ENCODE data around the gene AIDA.
"Not testable (repeated sequence)": the region's sequence is repeated elsewhere in the genome, so short reads cannot be mapped to it uniquely, and the experiment has no call there.

Gene AIDA

DNA sequence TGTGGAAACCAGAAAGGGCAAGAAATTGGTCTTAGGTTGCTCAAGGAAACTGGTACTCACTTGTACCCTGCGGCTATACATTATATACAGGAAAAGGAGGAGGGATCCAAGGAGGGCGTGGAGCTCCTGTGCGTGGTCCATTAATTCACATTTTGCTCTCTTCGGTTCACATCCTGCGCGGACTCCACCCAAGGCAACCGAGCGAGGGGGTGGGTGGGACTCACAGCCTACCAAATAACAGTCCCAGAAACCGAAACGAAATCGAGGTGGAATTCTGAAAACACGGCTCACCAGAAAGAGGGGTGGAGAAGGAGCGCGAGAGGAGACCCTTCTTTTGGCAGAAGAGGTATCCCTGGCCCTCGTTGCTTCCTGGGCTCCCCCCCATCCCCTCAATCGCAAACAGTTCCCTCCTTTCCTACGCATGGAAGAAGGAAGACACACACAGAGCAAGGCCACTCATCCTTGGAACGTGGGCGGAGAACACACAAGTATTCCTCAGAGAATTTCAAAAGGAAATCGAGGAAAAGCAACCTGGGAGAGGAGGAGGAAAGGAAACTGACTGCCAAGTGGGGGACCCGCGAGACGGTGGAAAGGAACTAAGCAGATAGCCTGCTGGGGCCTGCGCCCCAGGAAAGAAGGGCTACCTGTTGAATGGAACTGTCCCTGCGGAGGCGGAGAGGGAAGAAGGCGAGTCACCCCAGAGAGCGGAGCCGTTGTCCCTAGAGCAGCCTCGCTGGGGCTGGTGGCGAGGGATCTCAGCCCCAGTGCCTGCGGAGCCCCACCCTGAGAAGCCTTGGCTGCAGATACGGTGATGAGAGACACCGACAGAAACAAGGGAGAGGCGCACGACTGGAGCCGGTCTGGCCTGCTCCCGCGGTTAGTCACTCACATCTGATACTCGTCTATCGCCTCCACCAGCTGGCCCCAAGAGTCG, 705 bp downstream of the AIDA start:
- DNase-seq, result peak; percentile 30 to 35

DNA sequence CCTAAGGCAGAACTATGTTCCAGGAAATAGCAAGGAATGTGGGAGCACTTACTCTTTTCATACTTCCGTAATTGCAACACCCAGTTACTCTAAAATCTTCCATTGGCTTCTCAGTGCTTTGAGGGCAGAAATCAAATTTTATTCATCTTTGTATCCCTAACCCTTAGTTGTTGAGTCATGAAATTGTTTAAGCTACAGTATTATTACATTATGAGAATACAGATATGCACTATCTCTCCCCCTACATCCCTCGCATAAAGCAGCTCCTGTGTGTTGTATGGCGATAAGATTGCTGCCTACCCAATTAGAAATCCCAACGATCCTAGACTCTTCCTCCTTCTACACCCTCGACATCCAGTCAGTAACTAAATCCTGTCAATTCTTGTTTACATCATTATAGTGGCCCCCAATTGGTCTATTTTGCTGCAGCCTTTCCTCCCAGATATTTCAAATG, 2.6 kb downstream of the AIDA start:
- DNase-seq, result no peak

DNA sequence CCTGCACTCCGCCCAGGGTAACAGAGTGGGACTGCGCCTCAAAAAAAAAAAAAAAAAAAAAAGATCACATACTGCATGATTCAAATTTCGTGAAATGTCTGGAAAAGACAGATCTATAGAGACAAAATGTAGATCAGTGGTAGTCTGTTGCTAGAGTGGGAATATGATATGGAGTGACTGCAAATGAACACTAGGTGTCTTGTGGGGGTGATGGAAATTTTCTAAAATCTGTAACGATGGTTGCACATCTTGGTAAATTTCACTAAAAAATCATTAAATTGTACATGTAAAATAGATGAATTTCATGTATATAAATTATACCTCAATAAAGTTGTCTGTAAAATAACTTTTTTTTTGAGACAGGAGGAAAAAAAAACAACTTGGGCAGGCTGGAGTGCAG, 5.5 kb downstream of the AIDA start:
- DNase-seq, result no peak

DNA sequence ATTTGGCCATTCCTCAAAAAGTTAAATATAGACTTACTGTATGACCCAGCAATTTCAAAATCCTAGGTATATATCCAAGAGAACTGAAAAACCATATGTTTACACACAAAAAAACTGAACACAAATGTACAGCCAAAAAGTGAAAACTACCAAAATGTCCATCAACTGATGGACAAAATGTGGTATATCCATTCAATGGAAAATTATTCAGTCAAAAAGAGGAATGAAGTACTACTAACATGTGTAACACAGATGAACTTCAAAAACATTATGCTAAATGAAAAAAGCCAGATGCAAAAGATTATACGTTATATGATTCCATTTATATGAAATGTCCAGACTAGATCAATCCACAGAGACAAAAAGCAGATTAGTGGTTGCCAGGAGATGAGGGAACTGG, 8.0 kb downstream of the AIDA start:
- DNase-seq, result no peak

DNA sequence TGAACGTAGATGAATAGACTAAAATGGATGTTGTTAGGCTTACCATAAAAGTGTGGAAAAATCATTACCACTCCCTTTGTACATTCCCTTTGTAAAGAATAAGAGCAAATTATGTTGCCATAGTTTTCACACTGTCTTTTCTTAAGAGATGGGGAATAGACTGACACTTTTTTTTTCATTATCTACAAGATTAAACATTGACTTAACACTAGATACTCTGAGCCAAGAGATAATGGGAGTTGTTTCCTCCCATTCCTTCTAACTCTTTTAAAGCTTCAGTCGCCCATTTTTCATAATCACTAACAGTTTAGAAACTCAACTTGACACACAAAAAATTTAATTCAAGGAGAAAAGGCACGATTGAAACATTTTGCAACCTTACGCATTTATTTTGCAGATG, 10.1 kb downstream of the AIDA start:
- DNase-seq, result no peak

DNA sequence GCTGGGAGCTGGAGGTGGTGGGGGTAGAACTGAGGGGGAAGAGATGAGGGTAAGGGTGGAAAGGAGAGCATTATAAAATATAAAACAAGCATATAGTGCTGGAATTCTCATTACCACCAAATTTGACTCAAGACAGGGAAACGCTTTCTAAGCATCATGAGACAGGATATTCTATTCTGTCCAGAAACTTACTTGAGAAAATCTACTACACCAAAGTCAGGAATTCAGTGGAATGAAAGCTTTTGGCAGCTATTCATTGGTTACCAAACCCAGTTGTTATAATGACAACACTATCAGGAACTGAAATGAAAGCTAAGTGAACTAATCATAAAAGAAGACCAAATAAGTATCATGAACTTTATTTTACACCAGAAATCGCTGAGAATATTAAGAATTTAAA, 14.5 kb downstream of the AIDA start:
- no peak for DNase-seq

DNA sequence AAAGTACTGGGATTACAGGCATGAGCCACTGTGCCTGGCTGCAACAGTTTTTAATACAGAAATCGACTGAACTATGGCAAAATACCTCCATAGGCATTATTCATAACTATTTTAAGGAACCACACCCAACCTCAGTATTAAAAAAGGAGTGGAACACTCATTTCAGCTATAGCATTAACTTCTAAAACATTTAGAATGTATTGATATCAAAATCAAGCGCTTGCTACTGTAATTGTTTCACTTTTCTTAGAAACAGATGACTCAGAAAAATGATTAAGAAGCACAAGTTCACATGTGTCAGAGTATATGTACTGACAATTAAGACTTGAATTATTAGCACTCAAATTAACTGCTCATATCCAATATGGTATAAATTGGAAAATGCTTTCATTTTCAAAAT, 15.1 kb downstream of the AIDA start:
- no peak for DNase-seq

DNA sequence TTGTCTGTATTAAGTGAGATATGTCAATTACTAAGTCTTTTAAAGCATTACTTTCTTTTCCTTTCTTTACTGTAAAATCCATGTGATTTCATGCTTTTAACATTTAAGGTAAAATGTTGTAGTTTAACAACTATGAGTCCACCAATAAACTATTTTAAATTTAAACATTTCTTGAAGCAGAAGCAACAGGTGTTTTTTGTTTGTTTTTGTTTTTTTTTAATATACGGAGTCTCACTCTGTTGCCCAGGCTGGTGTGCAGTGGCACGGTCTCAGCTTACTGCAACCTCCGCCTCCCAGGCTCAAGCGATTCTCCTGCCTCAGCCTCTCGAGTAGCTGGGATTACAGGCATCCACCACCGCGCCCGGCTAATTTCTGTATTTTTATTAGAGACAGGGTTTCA, 15.6 kb downstream of the AIDA start:
- DNase-seq, result no peak

DNA sequence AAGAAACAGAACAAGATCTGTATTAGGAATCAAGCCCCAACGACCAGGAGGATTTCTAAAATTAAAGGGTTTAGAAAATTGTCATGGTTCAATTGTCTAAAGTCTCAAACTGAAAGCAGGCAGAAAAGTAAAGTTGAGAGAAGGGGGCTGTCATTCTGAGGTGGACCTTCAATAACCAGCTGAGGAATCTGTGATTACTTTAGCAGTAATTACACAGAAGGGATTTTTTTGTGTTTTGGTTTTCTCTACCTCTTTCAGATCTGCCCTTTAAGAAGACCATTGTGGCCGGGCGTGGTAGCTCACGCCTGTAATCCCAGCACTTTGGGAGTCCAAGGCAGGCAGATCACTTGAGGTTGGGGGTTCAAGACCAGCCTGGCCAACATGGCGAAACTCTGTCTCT, 17.4 kb downstream of the AIDA start:
- no peak for DNase-seq

DNA sequence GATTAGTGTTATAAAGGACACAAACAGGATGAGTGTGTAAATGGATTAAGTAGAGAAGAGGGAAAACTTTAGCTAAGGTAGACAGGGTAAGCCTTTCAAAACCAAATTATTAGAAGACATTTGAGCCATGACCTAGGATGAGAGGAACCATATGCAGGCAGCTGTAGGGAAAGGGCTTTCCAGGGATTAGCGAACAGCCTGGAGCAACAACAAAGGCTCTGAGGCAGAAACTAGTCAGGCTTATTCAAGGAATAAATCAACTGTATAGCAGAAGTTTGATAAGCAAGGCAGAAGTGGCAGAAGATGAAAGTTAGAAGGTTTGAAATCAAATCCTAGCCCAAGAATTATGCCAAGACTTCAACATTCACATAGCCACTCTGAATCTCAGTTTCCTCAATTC, 21.3 kb downstream of the AIDA start:
- no peak for DNase-seq

DNA sequence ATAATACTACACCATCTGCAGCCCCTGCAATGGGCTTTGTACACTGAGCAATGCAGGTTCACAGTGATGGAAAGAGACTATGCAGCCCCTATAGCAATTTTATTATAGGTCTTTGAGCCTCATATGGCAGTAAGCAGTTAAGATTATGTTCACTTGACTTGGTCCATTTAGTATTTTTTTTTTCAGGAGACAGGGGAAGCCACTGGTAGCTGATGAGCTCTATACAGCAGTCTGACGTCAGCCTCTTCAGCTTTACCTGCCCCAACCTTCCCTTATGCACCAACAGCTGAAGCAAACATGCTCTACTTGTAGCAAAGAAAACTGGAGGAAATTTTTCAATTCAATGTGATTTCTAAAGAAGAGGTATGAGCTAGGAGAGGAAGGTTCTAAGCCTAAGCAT, 32.2 kb downstream of the AIDA start:
- no peak for DNase-seq

DNA sequence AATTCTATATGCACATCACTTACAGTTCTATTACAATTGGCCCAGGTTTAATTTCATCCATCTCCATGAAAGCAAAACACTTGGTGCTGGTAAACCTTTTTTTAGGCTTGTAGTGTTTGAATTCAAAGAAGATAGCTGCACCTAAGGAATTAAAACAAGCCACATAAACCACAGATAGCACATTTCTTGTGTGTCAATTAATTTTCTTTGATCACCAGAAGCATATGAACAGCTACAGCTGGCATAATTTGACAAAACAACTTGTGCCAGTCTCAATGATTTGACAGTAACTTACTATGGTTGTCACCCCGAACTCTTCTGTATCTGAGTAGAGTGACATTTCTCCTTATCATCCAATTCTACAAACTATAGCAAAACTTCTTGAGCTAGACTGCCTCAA, 42.2 kb downstream of the AIDA start:
- no peak for DNase-seq

DNA sequence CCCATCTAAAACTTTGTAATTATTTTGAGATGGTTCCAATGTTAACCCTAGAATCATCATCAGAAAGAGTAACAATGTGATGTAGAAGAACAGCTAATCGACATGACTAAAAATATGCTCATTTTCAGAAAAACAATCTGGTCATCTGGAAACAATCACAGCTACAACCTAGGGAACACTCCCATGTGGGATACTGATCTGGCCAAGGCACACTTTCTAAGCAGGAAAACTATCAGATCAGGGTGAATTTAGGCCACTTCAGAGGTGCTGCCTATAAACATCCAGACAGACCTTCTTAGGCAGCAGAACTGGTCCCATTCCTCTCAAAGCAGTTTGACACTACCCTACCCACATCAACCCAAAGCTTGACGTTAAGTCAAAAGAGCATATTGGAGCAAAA, 43.2 kb downstream of the AIDA start:
- not testable (repeated sequence) for DNase-seq

DNA sequence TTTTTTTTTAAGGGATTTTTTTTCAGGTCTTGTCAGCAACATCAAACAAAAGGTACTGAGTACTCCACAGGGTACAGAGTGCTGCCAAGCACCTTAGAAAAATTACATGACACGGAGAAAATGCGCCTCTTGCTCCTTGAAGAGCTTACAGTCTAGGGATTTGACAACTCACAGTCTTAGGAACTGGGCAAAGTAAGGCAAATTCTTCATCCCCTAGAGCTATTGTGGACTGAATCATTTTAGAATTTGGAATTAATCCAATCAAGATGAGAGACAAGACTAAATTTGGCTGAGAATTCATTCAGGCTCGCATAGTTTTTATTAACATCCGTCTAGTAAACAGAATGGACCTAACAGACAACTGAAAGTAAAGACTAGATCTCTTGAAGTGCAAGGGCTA, 44.1 kb downstream of the AIDA start:
- not testable (repeated sequence) for DNase-seq

DNA sequence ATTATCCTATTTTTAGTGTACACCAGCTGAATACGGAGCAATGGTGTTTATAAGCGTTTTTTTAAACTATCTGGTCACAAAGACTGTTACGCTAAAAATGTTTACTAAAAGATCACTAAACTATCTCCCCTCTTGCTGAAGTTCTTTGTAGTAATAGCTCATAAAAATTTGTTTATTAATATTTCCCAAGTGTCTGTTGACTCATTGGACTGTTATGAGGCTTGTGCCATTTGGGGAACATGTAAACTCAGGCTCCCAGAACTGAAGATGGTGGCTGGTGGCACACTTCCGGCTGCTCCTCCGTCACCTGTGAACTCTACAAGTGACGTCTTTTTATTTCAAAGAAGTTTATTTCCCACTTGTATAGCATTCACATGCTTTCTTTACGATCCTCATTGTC, 46.3 kb downstream of the AIDA start:
- no peak for DNase-seq

DNA sequence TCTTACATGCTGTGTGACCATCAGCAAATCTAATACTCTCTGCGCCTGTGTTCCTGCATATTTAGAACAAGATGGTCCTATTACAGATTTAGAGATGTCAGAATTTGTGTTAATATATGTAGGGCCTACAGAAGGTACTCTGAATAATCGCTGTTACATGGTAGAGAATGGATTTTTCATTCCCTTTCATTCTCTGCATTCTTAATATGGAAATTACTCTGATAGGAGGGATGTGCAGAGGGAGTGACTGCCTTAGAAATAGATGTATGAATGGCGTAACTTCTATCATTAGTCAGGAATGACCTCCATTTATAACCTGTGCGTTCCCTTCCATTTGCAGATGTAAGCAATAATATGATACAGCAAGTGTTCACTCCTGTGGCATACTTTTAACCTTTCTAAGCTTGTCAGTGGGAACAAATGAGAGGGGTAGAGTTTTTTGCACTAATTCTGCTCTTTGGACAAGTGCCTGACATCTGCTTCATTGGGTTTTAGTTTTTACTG, 48.8 kb downstream of the AIDA start:
- DNase-seq, result no peak

DNA sequence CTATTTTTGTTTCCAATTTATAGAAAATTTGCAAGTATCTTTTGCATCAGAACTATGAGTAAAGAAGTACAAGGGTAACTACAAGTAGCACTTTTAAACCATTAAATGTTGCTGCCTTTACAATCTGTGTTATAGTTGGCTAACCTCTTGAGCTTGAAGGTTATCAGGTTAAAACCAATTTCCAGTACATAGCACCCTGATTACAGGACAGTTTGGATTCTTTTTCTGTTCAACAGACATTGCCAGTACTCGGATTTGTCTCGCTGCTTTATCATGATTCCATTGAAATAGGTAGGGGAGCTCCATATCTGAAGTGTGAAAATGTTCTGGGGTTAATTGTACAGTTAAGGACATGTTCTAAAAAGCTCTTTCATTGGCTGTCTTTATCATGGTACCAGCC, 54.4 kb downstream of the AIDA start:
- no peak for DNase-seq

DNA sequence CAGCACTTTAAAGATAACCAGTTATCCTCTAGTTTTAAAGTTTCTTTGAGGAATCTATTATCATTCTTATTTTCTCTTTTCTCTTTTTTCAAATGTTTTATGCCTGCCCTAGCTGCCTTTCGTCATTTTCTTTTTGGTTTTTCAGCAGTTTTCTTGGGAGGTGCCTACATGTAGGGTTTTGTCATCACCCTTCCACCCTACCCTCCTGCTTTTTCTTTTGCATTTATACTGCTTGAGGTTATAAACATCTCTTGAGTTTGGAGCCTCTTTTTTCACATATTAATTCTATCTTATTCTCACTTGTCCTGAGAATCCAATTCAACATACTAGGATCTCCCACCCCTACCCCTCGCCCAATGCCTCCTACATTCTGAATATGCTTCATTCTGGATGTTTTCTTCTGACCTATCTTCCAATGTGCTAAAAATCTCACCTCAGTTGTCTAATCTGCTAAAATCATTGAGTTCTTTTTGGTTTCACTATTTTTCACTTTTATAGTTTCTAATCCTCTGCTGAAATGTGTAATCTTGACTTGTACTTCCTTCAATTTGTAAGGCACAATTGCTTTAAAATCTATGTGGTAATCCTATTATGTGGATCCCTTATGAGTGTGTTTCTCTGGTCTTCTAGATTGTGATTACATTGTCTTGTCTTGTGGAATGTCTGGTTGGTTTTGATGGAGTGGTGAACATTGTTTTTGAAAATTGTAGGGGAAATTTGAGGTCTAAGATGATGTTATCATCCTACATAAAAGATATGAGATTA, 55.7 kb downstream of the AIDA start:
- no peak for DNase-seq

DNA sequence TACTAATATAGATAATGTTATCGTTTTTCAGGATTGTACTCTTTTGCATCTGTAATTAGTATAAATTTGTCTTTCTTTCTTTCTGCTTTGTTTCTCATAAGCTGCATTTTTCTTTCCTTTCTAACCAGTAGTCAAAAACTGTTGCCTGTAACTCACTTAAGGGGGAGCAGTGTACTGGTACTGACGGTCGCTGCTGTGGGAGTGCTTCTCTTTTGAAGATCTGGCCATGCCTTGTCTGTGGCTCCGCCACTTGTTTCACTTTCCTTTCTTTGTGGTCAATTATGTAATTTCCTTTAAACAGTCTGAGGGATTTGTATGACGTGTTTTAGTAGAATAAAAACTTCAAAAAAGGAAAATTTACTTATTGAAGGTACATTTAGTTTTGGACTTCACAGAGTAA, 57.4 kb downstream of the AIDA start:
- peak; percentile 28 to 40 for DNase-seq

DNA sequence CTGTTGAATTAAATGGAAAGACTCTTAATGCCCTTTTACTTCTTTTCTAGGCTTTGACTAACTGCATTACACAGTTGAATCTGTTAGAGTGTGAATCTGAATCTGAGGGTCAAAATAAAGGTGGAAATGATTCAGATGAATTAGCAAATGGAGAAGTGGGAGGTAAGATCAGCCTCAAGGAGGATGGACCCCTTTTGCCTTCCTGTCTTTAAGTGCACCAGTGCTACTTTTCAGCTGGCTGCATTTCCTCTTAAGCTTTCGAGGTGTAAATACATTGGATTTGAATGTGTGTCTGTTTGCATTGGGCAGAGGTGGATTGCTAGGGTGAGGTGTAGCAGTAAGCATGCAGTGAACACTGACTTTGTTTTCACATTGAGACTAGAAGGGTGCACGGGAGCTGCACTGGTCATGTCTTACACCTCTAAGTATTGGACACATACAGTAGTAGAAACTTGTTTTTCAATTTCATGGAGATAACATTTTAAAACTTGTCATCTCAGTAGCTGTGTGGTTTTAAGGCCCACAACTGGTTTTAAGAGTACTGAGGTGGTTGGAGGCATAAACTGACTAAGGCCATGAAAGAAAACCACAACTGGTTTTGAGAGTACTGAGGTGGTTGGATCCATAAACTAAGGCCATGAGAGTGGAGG, 59.0 kb downstream of the AIDA start:
- DNase-seq, result peak in 1 of 2 donors; percentile 10

DNA sequence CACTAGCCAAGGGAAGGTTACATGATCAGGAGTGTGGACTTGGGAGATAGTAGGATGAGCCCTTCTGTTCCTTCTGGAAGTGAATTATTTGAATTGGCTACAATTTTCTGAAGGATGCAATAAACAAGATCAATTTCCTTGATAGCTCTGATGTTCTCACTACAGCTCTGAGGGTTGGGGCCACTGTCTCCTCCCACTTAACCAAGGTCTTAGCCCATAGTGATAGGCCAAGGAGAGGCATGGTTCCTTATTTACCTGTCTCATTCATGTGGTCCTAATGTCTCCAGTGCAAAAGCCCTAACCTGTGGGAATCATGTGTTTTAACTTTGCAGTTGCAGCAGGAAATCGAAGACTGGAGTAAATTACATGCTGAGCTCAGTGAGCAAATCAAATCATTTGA, 59.6 kb downstream of the AIDA start:
- DNase-seq, result no peak

DNA sequence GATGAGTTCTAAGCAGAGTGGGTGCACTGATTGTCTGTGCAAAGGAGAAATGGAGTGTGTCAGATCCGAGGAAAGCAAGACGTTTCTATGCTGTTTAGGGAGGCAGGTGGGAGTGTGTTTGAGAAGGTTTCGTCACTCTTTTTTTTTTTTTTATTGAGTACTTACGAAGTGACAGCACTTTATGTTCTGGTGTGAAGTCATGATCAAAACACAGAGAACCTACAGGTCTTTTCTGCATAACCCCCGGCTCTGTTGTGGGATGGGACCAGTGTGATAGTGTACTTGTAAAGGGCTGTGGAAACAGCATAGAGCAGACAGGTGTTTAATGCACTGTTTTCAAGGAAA, 67.7 kb downstream of the AIDA start:
- no peak for DNase-seq

DNA sequence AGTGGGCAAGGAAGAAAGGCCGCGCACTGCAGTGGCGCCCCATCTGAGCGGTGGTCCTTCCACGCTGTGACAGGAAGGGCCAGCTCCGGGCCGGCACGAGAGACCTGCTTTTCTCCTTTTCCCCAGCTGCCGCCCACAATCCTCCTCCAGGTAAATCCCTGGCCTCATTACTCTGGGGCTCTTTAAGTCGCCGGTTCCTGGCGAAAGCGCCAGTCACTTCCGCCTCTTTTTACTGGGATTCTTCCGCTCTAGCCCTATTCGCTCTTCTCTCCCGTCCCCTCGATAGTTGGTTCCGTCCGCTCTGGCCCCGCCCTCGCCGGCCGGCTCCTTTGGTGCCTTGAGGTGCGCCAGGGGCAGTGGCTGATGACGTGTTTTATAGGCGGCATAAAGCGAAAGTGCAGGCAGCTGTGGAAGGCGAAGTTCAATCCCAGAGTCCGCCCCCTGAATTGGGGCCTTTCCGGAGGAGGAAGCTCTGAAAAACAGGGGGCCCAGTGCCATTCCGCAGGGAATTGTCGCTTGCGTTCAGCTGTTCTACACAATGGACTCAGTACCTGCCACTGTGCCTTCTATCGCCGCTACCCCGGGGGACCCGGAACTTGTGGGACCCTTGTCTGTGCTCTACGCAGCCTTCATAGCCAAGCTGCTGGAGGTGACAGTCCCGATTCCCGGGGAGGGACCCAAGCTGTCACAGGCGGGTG, 68.2 kb downstream of the AIDA start:
- DNase-seq, result peak; percentile 92 to 96
